Measurements from ENCODE around the gene SIPA1L2. TPM values are rescaled to one million over a fixed set of nuclear protein-coding genes. Genes with fewer than 3 reads are reported as not detected.

The SIPA1L2 gene
- total and polyA plus RNA-seq, 10 donors: 1.1 to 67.7 (median 27.7) TPM

GRCh38 chr1:232585486-232585885, 44.4 kb downstream of the SIPA1L2 start:
- intact Hi-C loops (cut with DNase I; ENCODE audit: low total_unique reads): no loop called here
- no peaks in the 10 kb centered on the region for H3K36me3 ChIP-seq
- H3K4me1 ChIP-seq: peaks cover 8 to 32% (median 16%) of the 10 kb centered on the region in 6 donors
- DNase-seq: no peak
- no peaks in the 10 kb centered on the region for H3K9me3 ChIP-seq
- no peak for TF ChIP-seq POLR2AphosphoS5 (IDR thresholded peaks at IDR 0.05)
- TF ChIP-seq POLR2A (IDR thresholded peaks at IDR 0.05): no peak
- TF ChIP-seq, protein P1, sequence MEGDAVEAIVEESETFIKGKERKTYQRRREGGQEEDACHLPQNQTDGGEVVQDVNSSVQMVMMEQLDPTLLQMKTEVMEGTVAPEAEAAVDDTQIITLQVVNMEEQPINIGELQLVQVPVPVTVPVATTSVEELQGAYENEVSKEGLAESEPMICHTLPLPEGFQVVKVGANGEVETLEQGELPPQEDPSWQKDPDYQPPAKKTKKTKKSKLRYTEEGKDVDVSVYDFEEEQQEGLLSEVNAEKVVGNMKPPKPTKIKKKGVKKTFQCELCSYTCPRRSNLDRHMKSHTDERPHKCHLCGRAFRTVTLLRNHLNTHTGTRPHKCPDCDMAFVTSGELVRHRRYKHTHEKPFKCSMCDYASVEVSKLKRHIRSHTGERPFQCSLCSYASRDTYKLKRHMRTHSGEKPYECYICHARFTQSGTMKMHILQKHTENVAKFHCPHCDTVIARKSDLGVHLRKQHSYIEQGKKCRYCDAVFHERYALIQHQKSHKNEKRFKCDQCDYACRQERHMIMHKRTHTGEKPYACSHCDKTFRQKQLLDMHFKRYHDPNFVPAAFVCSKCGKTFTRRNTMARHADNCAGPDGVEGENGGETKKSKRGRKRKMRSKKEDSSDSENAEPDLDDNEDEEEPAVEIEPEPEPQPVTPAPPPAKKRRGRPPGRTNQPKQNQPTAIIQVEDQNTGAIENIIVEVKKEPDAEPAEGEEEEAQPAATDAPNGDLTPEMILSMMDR (IDR thresholded peaks at IDR 0.05 in 8 of 11, conservative IDR thresholded peaks at IDR 0.05 in 3 of 11): no peak
- H3K27me3 ChIP-seq (replicated peaks in 1 of 7): no peaks in the 10 kb centered on the region
- H3K27ac ChIP-seq: no peak overlapping the region
- no peak overlapping the region for H3K4me3 ChIP-seq

DNA sequence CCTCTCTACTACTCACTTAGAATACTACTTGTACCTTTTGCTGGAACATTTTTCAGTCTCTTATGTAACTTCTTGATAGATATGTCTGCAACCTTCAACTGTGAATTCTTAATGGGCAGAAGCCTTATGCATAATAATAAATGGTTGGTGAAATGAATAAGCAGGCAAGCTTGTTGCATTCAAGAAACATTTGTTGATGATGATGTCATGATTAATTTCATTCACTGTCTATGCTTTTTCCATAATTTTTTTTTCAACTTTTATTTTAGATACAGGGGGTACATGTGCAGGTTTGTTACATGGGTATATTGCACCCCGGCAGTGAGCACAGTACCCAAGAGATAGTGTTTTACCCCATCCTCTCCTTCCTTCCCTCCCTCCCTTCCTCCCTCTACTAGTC, 48.0 kb downstream of the SIPA1L2 start:
- no peak overlapping the region for H3K27ac ChIP-seq
- intact Hi-C loops (cut with DNase I; ENCODE audit: low total_unique reads): no loop called here
- H3K36me3 ChIP-seq: no peaks in the 10 kb centered on the region
- TF ChIP-seq, protein P1 (IDR thresholded peaks at IDR 0.05 in 8 of 11, conservative IDR thresholded peaks at IDR 0.05 in 3 of 11): no peak
- TF ChIP-seq POLR2A (IDR thresholded peaks at IDR 0.05) (no peak), POLR2AphosphoS5 (IDR thresholded peaks at IDR 0.05) (no peak)
- WGBS, 5 donors: 93 to 100% (median 96%) methylated on average over 1 of the region's 1 CpG
- H3K9me3 ChIP-seq: no peaks in the 10 kb centered on the region
- peaks cover 6 to 39% (median 34%) of the 10 kb centered on the region in 6 donors for H3K4me1 ChIP-seq
- no peak overlapping the region for H3K4me3 ChIP-seq
- H3K27me3 ChIP-seq (replicated peaks in 1 of 7): no peaks in the 10 kb centered on the region
- no peak for DNase-seq

Other genes starting within 250 kb of the SIPA1L2 start
- 1 to 10 TPM; 1.8 to 4.9 (median 2.3) TPM for gene MAP10, start 175.3 kb upstream of the SIPA1L2 start, total RNA-seq
- 1 to 10 TPM; 1.2 to 2.2 (median 1.5) TPM for gene MAP10, start 175.3 kb upstream of the SIPA1L2 start, polyA plus RNA-seq

Measured in spleen (tissue), 11 donors.